Panc1 (cell line): Measurements from ENCODE around the gene CYP26C1. TPM values are rescaled to one million over a fixed set of nuclear protein-coding genes. Genes with fewer than 3 reads are reported as not detected.

ENCODE experiments used
- ATAC-seq: fragments of 200-7000 bp; cut with Tn5 transposase; 2 replicates; pipeline ENCODE4 v1.9.1; 2020; ENCODE audit warnings: mild to moderate bottlenecking, moderate library complexity
- BruUV-seq: library from RNA; stranded (reverse); fragments of 400-500 nt; replicated peaks from 2 replicates; lab custom pipeline; 2021; lab: Mats Ljungman, UMichigan
- CTCF ChIA-PET: fragments of 300-600 bp; sonication (Branson Sonifier 250); formaldehyde crosslinking; loops from one replicate; lab custom pipeline; 2022; ENCODE audit warnings: antibody characterized with exemption; lab: Charles Lee
- POLR2A ChIA-PET: fragments of 300-600 bp; sonication (Branson Sonifier 250); formaldehyde crosslinking; loops from one replicate; lab custom pipeline; 2022; ENCODE audit warnings: antibody characterized with exemption; lab: Charles Lee
- DNase-seq: peaks from one replicate; pipeline ENCODE4 v3.0.0-alpha.2; 2010; ENCODE audit warnings: low read depth, low spot score
- H3K27ac ChIP-seq: 2 replicates; pipeline ENCODE4 v1.5.1; 2011; ENCODE audit warnings: mild to moderate bottlenecking, low read length, inconsistent platforms
- H3K27me3 ChIP-seq: fragments of 200-500 bp; sonication (Bioruptor generic); 2 replicates; pipeline ENCODE4 v1.6.0; 2014; ENCODE audit warnings: low read length, inconsistent platforms; ENCODE audit not compliant: control insufficient read depth, insufficient read depth
- H3K36me3 ChIP-seq: fragments of 200-500 bp; sonication (Bioruptor generic); 2 replicates; pipeline ENCODE4 v1.5.1; 2014; ENCODE audit warnings: inconsistent platforms, mild to moderate bottlenecking, low read length, moderate library complexity; ENCODE audit not compliant: control insufficient read depth, insufficient read depth
- H3K4me1 ChIP-seq: 2 replicates; pipeline ENCODE4 v1.5.1; 2011; ENCODE audit warnings: inconsistent platforms, mild to moderate bottlenecking, low read length, moderate library complexity; ENCODE audit not compliant: control insufficient read depth, insufficient read depth
- H3K4me3 ChIP-seq, 2 experiments: 2 replicates each; pipeline ENCODE4 v1.5.1; 2011 to 2012; ENCODE audit warnings: low read depth in 2 of 2, low read length in 2 of 2, mild to moderate bottlenecking in 2 of 2, inconsistent platforms in 1 of 2, moderate library complexity in 1 of 2
- H3K9me3 ChIP-seq: fragments of 200-500 bp; sonication (Bioruptor generic); 2 replicates; pipeline ENCODE4 v1.5.1; 2014; ENCODE audit warnings: low read depth, mild to moderate bottlenecking, inconsistent platforms, low read length, moderate library complexity; ENCODE audit not compliant: control insufficient read depth, insufficient read depth
- POLR2AphosphoS5 ChIP-seq: IDR thresholded peaks from 2 replicates; pipeline ENCODE4 v1.6.1; 2012; ENCODE audit warnings: mild to moderate bottlenecking, low read depth, low read length, moderate library complexity
- SIN3A ChIP-seq: IDR thresholded peaks from 2 replicates; pipeline ENCODE4 v1.6.1; 2012; ENCODE audit warnings: low read depth, mild to moderate bottlenecking, low read length, moderate library complexity, borderline replicate concordance; ENCODE audit not compliant: insufficient read depth
- TCF7L2 ChIP-seq: IDR thresholded peaks from 2 replicates; pipeline ENCODE4 v1.6.1; 2011; ENCODE audit warnings: mild to moderate bottlenecking, low read depth, low read length, inconsistent platforms
- in situ Hi-C: cut with HindIII; loops from 2 replicates; pipeline ENCODE4 v1.10.0; 2016; ENCODE audit warnings: low sequenced_read_pairs, low pct_unique_long_range_greater_than_20kb
- intact Hi-C: fragments of 100-400 bp; cut with micrococcal nuclease; formaldehyde crosslinking; loops from one replicate; pipeline ENCODE4 v1.10.0; 2022; ENCODE audit not compliant: unreplicated experiment
- total RNA-seq: library from RNA; stranded (reverse); gene quantifications from one replicate; pipeline ENCODE4 v1.2.1, GENCODE V29; 2021; ENCODE audit not compliant: unreplicated experiment
- TF ChIP-seq, protein P1 (sequence below), 2 experiments: IDR thresholded peaks; 2 replicates each; pipeline ENCODE4 v1.6.1; 2011 to 2012; ENCODE audit warnings: low read depth in 2 of 2, control low read depth in 1 of 2, low read length in 1 of 2, mild to moderate bottlenecking in 1 of 2, moderate library complexity in 1 of 2; ENCODE audit not compliant: insufficient read depth in 1 of 2
- TF ChIP-seq, protein P2 (sequence below): fragments of 450-650 bp; IDR thresholded peaks from 2 replicates; pipeline ENCODE4 v1.5.1; 2017; ENCODE audit warnings: mild to moderate bottlenecking

Gene CYP26C1
- total RNA-seq, 1 experiment from 2014 or later: 1.1 TPM

DNA sequence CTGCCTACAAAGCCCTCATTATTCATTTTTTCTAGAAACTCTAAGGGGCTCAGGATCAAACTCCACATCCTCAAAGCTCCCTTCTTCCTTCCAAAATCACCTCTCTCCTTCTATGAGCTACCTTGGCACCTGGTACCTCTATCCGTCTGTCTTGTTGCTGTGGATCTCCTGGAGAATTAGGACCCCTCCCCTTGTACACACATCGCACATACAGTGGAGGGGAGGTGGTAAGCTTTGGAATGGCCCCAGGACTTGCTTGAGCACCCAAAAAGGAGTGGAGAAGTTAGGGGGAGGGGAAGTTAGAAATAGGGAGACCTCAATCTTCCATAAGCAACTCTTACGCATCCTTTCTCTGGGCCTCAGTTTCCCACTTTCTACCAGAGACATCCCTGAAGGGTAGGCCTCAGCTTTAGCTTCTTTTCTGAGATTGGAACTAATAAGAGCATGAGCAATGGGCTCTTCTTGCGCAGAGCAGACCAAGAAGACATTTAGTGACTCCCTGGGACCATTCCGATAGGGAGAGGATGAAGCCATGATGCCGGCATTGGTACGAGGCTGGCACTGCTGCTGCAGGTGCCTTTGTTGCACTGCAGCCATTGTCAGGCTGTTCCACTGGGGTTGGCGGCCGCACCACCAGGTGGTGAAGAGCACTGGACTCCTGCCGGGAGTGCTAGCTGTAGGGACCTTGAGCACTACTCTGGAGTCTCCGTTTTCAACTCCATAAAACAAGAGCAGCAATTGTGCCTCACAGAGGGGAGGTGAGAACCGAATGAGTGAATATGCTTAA, 4.5 kb downstream of the CYP26C1 start:
- no peak overlapping the region for H3K4me3 ChIP-seq
- no peak overlapping the region for H3K27ac ChIP-seq
- intact Hi-C loops (no loop called here), in situ Hi-C loops (no loop called here)
- BruUV-seq: no TSS peak
- ATAC-seq (no peak), DNase-seq (no peak)
- CTCF ChIA-PET: interaction anchor here (0.7 to 0.8 kb wide), 2 partner anchors 25 to 59 kb away, joined by 3 to 4 read pairs; no protein-coding TSS in a partner anchor
- H3K27me3 ChIP-seq: peaks cover 26% of the 10 kb centered on the region
- TF ChIP-seq, protein P1, sequence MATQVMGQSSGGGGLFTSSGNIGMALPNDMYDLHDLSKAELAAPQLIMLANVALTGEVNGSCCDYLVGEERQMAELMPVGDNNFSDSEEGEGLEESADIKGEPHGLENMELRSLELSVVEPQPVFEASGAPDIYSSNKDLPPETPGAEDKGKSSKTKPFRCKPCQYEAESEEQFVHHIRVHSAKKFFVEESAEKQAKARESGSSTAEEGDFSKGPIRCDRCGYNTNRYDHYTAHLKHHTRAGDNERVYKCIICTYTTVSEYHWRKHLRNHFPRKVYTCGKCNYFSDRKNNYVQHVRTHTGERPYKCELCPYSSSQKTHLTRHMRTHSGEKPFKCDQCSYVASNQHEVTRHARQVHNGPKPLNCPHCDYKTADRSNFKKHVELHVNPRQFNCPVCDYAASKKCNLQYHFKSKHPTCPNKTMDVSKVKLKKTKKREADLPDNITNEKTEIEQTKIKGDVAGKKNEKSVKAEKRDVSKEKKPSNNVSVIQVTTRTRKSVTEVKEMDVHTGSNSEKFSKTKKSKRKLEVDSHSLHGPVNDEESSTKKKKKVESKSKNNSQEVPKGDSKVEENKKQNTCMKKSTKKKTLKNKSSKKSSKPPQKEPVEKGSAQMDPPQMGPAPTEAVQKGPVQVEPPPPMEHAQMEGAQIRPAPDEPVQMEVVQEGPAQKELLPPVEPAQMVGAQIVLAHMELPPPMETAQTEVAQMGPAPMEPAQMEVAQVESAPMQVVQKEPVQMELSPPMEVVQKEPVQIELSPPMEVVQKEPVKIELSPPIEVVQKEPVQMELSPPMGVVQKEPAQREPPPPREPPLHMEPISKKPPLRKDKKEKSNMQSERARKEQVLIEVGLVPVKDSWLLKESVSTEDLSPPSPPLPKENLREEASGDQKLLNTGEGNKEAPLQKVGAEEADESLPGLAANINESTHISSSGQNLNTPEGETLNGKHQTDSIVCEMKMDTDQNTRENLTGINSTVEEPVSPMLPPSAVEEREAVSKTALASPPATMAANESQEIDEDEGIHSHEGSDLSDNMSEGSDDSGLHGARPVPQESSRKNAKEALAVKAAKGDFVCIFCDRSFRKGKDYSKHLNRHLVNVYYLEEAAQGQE (IDR thresholded peaks at IDR 0.05; ENCODE audit: insufficient read depth in 1 of 2, low read depth in 2 of 2, low read length in 1 of 2): no peak
- TF ChIP-seq, protein P2, sequence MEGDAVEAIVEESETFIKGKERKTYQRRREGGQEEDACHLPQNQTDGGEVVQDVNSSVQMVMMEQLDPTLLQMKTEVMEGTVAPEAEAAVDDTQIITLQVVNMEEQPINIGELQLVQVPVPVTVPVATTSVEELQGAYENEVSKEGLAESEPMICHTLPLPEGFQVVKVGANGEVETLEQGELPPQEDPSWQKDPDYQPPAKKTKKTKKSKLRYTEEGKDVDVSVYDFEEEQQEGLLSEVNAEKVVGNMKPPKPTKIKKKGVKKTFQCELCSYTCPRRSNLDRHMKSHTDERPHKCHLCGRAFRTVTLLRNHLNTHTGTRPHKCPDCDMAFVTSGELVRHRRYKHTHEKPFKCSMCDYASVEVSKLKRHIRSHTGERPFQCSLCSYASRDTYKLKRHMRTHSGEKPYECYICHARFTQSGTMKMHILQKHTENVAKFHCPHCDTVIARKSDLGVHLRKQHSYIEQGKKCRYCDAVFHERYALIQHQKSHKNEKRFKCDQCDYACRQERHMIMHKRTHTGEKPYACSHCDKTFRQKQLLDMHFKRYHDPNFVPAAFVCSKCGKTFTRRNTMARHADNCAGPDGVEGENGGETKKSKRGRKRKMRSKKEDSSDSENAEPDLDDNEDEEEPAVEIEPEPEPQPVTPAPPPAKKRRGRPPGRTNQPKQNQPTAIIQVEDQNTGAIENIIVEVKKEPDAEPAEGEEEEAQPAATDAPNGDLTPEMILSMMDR: no peak
- no peak for TF ChIP-seq TCF7L2
- no peak for TF ChIP-seq POLR2AphosphoS5
- no peak for TF ChIP-seq SIN3A
- H3K4me1 ChIP-seq: peaks cover 9% of the 10 kb centered on the region; the same call in 1 of the 2 replicates
- H3K9me3 ChIP-seq: no peaks in the 10 kb centered on the region
- POLR2A ChIA-PET: interaction anchor here (0.6 to 0.7 kb wide), 2 partner anchors 134 to 925 kb away, joined by 3 to 6 read pairs; no protein-coding TSS in a partner anchor
- H3K36me3 ChIP-seq: no peaks in the 10 kb centered on the region

DNA sequence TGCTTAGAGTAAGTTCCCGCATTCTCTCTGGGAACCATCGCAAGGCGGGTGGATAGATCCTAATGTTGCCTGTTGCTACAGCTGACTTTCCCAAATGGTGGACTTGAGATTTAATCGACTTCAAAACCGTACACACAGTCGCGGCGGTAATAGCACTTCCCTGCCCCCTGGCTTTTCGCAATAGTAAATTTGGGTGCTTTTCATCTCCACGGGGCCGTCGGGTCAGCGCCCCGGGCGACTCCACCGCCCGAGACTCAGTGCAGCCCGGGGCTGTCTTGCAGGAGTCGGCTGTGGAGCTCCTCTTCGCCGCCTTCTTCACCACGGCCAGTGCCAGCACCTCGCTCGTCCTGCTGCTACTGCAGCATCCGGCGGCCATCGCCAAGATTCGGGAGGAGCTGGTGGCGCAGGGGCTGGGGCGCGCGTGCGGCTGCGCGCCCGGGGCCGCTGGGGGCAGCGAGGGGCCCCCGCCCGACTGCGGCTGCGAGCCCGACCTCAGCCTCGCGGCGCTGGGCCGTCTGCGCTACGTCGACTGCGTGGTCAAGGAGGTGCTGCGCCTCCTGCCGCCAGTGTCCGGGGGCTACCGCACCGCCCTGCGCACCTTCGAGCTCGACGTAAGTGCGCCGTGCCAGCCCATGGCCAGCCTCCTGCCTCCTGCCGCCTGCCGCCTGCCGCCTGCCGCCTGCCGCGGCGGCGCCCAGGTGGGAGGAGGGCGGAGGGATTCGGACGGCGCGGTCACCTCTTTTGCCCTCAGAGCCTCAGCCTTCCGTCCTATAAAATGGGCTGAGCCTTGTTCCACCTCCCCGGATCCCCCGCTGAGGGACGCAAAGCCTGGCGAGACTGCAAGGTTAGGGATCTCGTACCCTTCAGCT, 5.3 kb downstream of the CYP26C1 start:
- ATAC-seq (peak; percentile 31), DNase-seq (no peak)
- Histone ChIP-seq H3K27me3 (peaks cover 26% of the 10 kb centered on the region), H3K4me3 (peak overlapping the region in 1 of 2 experiments; percentile 16; a peak in 2 of 4 replicates), H3K4me1 (peaks cover 9% of the 10 kb centered on the region; the same call in 1 of the 2 replicates), H3K9me3 (no peaks in the 10 kb centered on the region), H3K36me3 (no peaks in the 10 kb centered on the region), H3K27ac (no peak overlapping the region)
- ChIA-PET POLR2A (interaction anchor here (0.5 to 0.7 kb wide), 2 partner anchors 50 to 133 kb away, joined by 3 to 4 read pairs; no protein-coding TSS in a partner anchor), CTCF (interaction anchor here (0.7 to 0.8 kb wide), 2 partner anchors 26 to 60 kb away, joined by 4 read pairs; no protein-coding TSS in a partner anchor)
- no TSS peak for BruUV-seq
- in situ Hi-C loops (no loop called here), intact Hi-C loops (no loop called here)
- TF ChIP-seq POLR2AphosphoS5: no peak
- TF ChIP-seq, protein P2: peak; percentile 58; the same call in 1 of the 2 replicates
